GM23248 (cell line): ENCODE measurements around the gene JCAD. TPM values are rescaled to one million over a fixed set of nuclear protein-coding genes. Genes with fewer than 3 reads are reported as not detected.

Experiments used
- DNase-seq: peaks from one replicate; pipeline ENCODE4 v3.0.0-alpha.2; 2015
- H2AFZ ChIP-seq: fragments of 200-600 bp; sonication (generic); 2 replicates; pipeline ENCODE4 v1.6.1; 2016; ENCODE audit warnings: antibody characterized with exemption
- H3F3A ChIP-seq: fragments of 200-600 bp; sonication (generic); 2 replicates; pipeline ENCODE4 v1.6.1; 2016; ENCODE audit warnings: mild to moderate bottlenecking, antibody characterized with exemption, mixed run types; ENCODE audit not compliant: insufficient read depth
- H3K27ac ChIP-seq: fragments of 200-600 bp; sonication (generic); 2 replicates; pipeline ENCODE4 v1.5.1; 2016; ENCODE audit warnings: mild to moderate bottlenecking
- H3K27me3 ChIP-seq: fragments of 200-600 bp; sonication (generic); replicated peaks from 2 replicates; pipeline ENCODE4 v1.6.1; 2016; ENCODE audit warnings: mild to moderate bottlenecking; ENCODE audit not compliant: insufficient read depth
- H3K36me3 ChIP-seq: fragments of 200-600 bp; sonication (generic); 2 replicates; pipeline ENCODE4 v1.6.1; 2016; ENCODE audit warnings: low read depth, mild to moderate bottlenecking
- H3K4me1 ChIP-seq: fragments of 200-600 bp; sonication (generic); 2 replicates; pipeline ENCODE4 v1.6.1; 2016; ENCODE audit warnings: mild to moderate bottlenecking; ENCODE audit not compliant: insufficient read depth
- H3K4me2 ChIP-seq: fragments of 200-600 bp; sonication (generic); one replicate; pipeline ENCODE4 v1.6.1; 2016; ENCODE audit warnings: mild to moderate bottlenecking; ENCODE audit not compliant: unreplicated experiment
- H3K4me3 ChIP-seq: fragments of 200-600 bp; sonication (generic); 2 replicates; pipeline ENCODE4 v1.5.1; 2016; ENCODE audit warnings: mild to moderate bottlenecking
- H3K79me2 ChIP-seq: fragments of 200-600 bp; sonication (generic); 2 replicates; pipeline ENCODE4 v1.6.1; 2016; ENCODE audit warnings: mild to moderate bottlenecking; ENCODE audit not compliant: insufficient read depth
- H3K9ac ChIP-seq: fragments of 200-600 bp; sonication (generic); 2 replicates; pipeline ENCODE4 v1.6.1; 2016; ENCODE audit warnings: mild to moderate bottlenecking
- H3K9me2 ChIP-seq: fragments of 200-600 bp; sonication (generic); 2 replicates; pipeline ENCODE4 v1.6.1; 2016; ENCODE audit warnings: mixed run types, mild to moderate bottlenecking, moderate library complexity; ENCODE audit not compliant: insufficient read depth
- H3K9me3 ChIP-seq: fragments of 200-600 bp; sonication (generic); one replicate; pipeline ENCODE4 v1.6.1; 2017; ENCODE audit warnings: low read depth
- H4K20me1 ChIP-seq: fragments of 200-600 bp; sonication (generic); 2 replicates; pipeline ENCODE4 v1.6.0; 2016; ENCODE audit not compliant: insufficient read depth
- EZH2 ChIP-seq: fragments of 200-600 bp; sonication (generic); IDR thresholded peaks from 2 replicates; pipeline ENCODE4 v1.6.1; 2018; ENCODE audit warnings: antibody characterized with exemption, mild to moderate bottlenecking; ENCODE audit not compliant: insufficient read depth, poor library complexity, severe bottlenecking
- EZH2phosphoT487 ChIP-seq: fragments of 200-600 bp; sonication (generic); IDR thresholded peaks from 2 replicates; pipeline ENCODE4 v1.6.1; 2018; ENCODE audit warnings: antibody characterized with exemption, moderate library complexity, mild to moderate bottlenecking, low read depth; ENCODE audit not compliant: insufficient read depth
- WGBS, 2 experiments: methylation state at CpG; one replicate each; pipeline ENCODE4 v1.1.6; 2015 to 2017; ENCODE audit warnings: low lambda C conversion rate in 2 of 2, low coverage in 1 of 2; ENCODE audit errors: missing lambda C conversion rate in 2 of 2; 5-methylcytosine and 5-hydroxymethylcytosine counted together
- in situ Hi-C: fragments of 300-500 bp; cut with MboI; formaldehyde crosslinking; loops from 2 replicates; pipeline ENCODE4 v1.15.0; 2020
- polyA plus RNA-seq: library from polyadenylated mRNA; unstranded; fragments of >200 nt; fragmentation: Nextera tagmentation; extraction: Ambion mirVana; gene quantifications from 2 replicates; pipeline ENCODE4 v1.2.1, GENCODE V29; 2016
- total RNA-seq: library from RNA; depleted of rRNA; stranded (reverse); fragments of >200 nt; shearing (Covaris generic); gene quantifications from 2 replicates; pipeline ENCODE4 v1.2.3, GENCODE V29; 2014

Gene JCAD
- total and polyA plus RNA-seq, 2 experiments from 2014 or later = 17.1 to 24.3 TPM

DNA sequence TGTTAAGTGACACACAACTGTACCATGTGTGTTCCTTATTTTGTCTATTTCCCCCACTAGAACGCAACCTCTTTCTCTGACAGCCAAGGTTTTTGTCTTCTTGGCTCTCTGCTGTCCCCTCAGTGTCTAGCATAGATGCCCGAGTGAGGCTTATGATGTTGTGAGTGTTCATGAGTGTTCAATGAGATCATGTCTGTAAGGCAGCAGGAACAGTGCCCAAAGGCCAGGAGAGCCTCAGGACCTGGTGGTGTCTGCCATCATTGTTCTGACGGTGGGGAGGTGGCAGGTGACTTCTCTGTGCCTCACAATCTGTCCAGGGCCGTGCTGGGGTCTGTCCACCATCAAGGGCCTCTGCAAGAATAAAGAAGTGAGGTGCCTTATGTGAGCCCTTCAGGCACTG, 66.5 kb downstream of the JCAD start:
- Histone ChIP-seq H3K36me3 (no peaks in the 10 kb centered on the region), H3K27me3 (peaks cover 15% of the 10 kb centered on the region), H3K27ac (no peak overlapping the region), H3K4me1 (no peaks in the 10 kb centered on the region), H3K4me2 (no peak overlapping the region), H3K4me3 (no peak overlapping the region), H3F3A (no peaks in the 10 kb centered on the region), H3K79me2 (no peaks in the 10 kb centered on the region), H2AFZ (no peak overlapping the region), H3K9me2 (no peaks in the 10 kb centered on the region), H3K9me3 (no peaks in the 10 kb centered on the region), H4K20me1 (no peaks in the 10 kb centered on the region), H3K9ac (no peak overlapping the region)
- in situ Hi-C loops = loop anchor here (10.0 kb wide), 1 partner anchor 242 kb away; no protein-coding TSS in a partner anchor
- WGBS, 2 experiments = 78 to 89% methylated on average over 4 of the region's 4 CpGs
- TF ChIP-seq EZH2phosphoT487 = no peak
- no peak for TF ChIP-seq EZH2
- DNase-seq = no peak

GRCh38 chr10:29991382-29991781, 68.0 kb downstream of the JCAD start:
- no peaks in the 10 kb centered on the region for H3K9me2 ChIP-seq
- H3K9ac ChIP-seq = no peak overlapping the region
- H3K27me3 ChIP-seq = peaks cover 20% of the 10 kb centered on the region
- 71 to 76% methylated on average over 3 of the region's 3 CpGs for WGBS, 2 experiments
- DNase-seq = no peak
- no peaks in the 10 kb centered on the region for H3K9me3 ChIP-seq
- H3K4me1 ChIP-seq = no peaks in the 10 kb centered on the region
- H3K27ac ChIP-seq = no peak overlapping the region
- no peaks in the 10 kb centered on the region for H4K20me1 ChIP-seq
- no peak overlapping the region for H3K4me3 ChIP-seq
- no peak for TF ChIP-seq EZH2
- no peak for TF ChIP-seq EZH2phosphoT487
- H3K36me3 ChIP-seq = no peaks in the 10 kb centered on the region
- no peak overlapping the region for H2AFZ ChIP-seq
- H3K4me2 ChIP-seq = no peak overlapping the region
- no peaks in the 10 kb centered on the region for H3F3A ChIP-seq
- in situ Hi-C loops = loop anchor here (10.0 kb wide), 1 partner anchor 243 kb away; no protein-coding TSS in a partner anchor
- H3K79me2 ChIP-seq = no peaks in the 10 kb centered on the region

- DNase-seq = no peak
- no peak overlapping the region for H3K9ac ChIP-seq
- WGBS, 2 experiments = 85 to 92% methylated on average over 4 of the region's 4 CpGs
- H3K36me3 ChIP-seq = no peaks in the 10 kb centered on the region
- H3K27ac ChIP-seq = no peak overlapping the region
- no peaks in the 10 kb centered on the region for H3K9me3 ChIP-seq
- TF ChIP-seq EZH2phosphoT487 (no peak), EZH2 (no peak)
- H3K4me2 ChIP-seq = no peak overlapping the region
- no peak overlapping the region for H3K4me3 ChIP-seq
- H2AFZ ChIP-seq = no peak overlapping the region
- H3F3A ChIP-seq = no peaks in the 10 kb centered on the region
- no peaks in the 10 kb centered on the region for H3K79me2 ChIP-seq
- H4K20me1 ChIP-seq = no peaks in the 10 kb centered on the region
- in situ Hi-C loops = no loop called here
- H3K4me1 ChIP-seq = no peaks in the 10 kb centered on the region
- H3K27me3 ChIP-seq = peaks cover 20% of the 10 kb centered on the region
- H3K9me2 ChIP-seq = no peaks in the 10 kb centered on the region
Observed at GRCh38 chr10:29987471-29987870, 71.9 kb downstream of the JCAD start.

GRCh38 chr10:29982997-29983648, 76.3 kb downstream of the JCAD start:
- Histone ChIP-seq H3K4me2 (no peak overlapping the region), H3K27ac (no peak overlapping the region), H3K4me1 (no peaks in the 10 kb centered on the region), H4K20me1 (no peaks in the 10 kb centered on the region), H3F3A (no peaks in the 10 kb centered on the region), H3K79me2 (no peaks in the 10 kb centered on the region), H3K9ac (no peak overlapping the region), H3K27me3 (peaks cover 11% of the 10 kb centered on the region), H3K9me3 (no peaks in the 10 kb centered on the region), H3K36me3 (no peaks in the 10 kb centered on the region), H3K4me3 (no peak overlapping the region), H3K9me2 (no peaks in the 10 kb centered on the region), H2AFZ (no peak overlapping the region)
- in situ Hi-C loops = no loop called here
- DNase-seq = no peak
- TF ChIP-seq EZH2 (no peak), EZH2phosphoT487 (no peak)
- 68 to 78% methylated on average over 2 of the region's 2 CpGs for WGBS, 2 experiments
